Measurements from ENCODE around the gene SLMAP.

Gene SLMAP

GRCh38 chr3:57960174-57960505 is 204.0 kb downstream of the SLMAP start:
- no peak for DNase-seq (ENCODE audit: low read depth in 2 of 3, low spot score in 1 of 3)

GRCh38 chr3:57961177-57961827 is 205.2 kb downstream of the SLMAP start:
- no peak for DNase-seq (ENCODE audit: low read depth in 2 of 3, low spot score in 1 of 3)

GRCh38 chr3:57961828-57962447 is 205.8 kb downstream of the SLMAP start:
- DNase-seq (ENCODE audit: low read depth in 2 of 3, low spot score in 1 of 3) = no peak

GRCh38 chr3:57962448-57962834 is 206.3 kb downstream of the SLMAP start:
- DNase-seq (ENCODE audit: low read depth in 2 of 3, low spot score in 1 of 3) = no peak

- no peak for DNase-seq (ENCODE audit: low read depth in 2 of 3, low spot score in 1 of 3)
Observed at GRCh38 chr3:57963811-57964346, 207.8 kb downstream of the SLMAP start.

- DNase-seq (ENCODE audit: low read depth in 2 of 3, low spot score in 1 of 3) = no peak
Observed at GRCh38 chr3:57966829-57967228, 210.7 kb downstream of the SLMAP start.

GRCh38 chr3:57967590-57967989 is 211.5 kb downstream of the SLMAP start:
- DNase-seq (ENCODE audit: low read depth in 2 of 3, low spot score in 1 of 3) = no peak

GRCh38 chr3:57968501-57968900 is 212.4 kb downstream of the SLMAP start:
- no peak for DNase-seq (ENCODE audit: low read depth in 2 of 3, low spot score in 1 of 3)

GRCh38 chr3:57971975-57972374 is 215.9 kb downstream of the SLMAP start:
- DNase-seq (ENCODE audit: low read depth in 2 of 3, low spot score in 1 of 3) = no peak

GRCh38 chr3:57972531-57973111 is 216.5 kb downstream of the SLMAP start:
- DNase-seq (ENCODE audit: low read depth in 2 of 3, low spot score in 1 of 3) = no peak

- DNase-seq (ENCODE audit: low read depth in 2 of 3, low spot score in 1 of 3) = no peak
Observed at GRCh38 chr3:57973715-57974477, 217.8 kb downstream of the SLMAP start.

GRCh38 chr3:57974796-57975388 is 218.8 kb downstream of the SLMAP start:
- DNase-seq (ENCODE audit: low read depth in 2 of 3, low spot score in 1 of 3) = no peak

GRCh38 chr3:57977818-57978235 is 221.7 kb downstream of the SLMAP start:
- DNase-seq (ENCODE audit: low read depth in 2 of 3, low spot score in 1 of 3) = no peak

- no peak for DNase-seq (ENCODE audit: low read depth in 2 of 3, low spot score in 1 of 3)
Observed at GRCh38 chr3:57978316-57978715, 222.2 kb downstream of the SLMAP start.
